ENCODE results near the gene TNIK.

The TNIK gene

GRCh38 chr3:171417813-171418212 lies 42.4 kb downstream of the TNIK start:
- DNase-seq (ENCODE audit: low spot score) = no peak

GRCh38 chr3:171417137-171417536 lies 43.1 kb downstream of the TNIK start:
- no peak for DNase-seq (ENCODE audit: low spot score)

GRCh38 chr3:171416666-171417065 lies 43.5 kb downstream of the TNIK start:
- DNase-seq (ENCODE audit: low spot score) = no peak

- DNase-seq (ENCODE audit: low spot score) = no peak
Observed at GRCh38 chr3:171416061-171416460, 44.1 kb downstream of the TNIK start.

- DNase-seq (ENCODE audit: low spot score) = no peak
Observed at GRCh38 chr3:171415070-171415469, 45.1 kb downstream of the TNIK start.

- no peak for DNase-seq (ENCODE audit: low spot score)
Observed at GRCh38 chr3:171412473-171412872, 47.7 kb downstream of the TNIK start.

GRCh38 chr3:171412054-171412453 lies 48.2 kb downstream of the TNIK start:
- no peak for DNase-seq (ENCODE audit: low spot score)

GRCh38 chr3:171410186-171410585 lies 50.0 kb downstream of the TNIK start:
- DNase-seq (ENCODE audit: low spot score) = no peak

GRCh38 chr3:171407759-171408158 lies 52.4 kb downstream of the TNIK start:
- no peak for DNase-seq (ENCODE audit: low spot score)

GRCh38 chr3:171404376-171404967 lies 55.7 kb downstream of the TNIK start:
- DNase-seq (ENCODE audit: low spot score) = no peak

- DNase-seq (ENCODE audit: low spot score) = no peak
Observed at GRCh38 chr3:171402281-171402680, 57.9 kb downstream of the TNIK start.

GRCh38 chr3:171401432-171401831 lies 58.8 kb downstream of the TNIK start:
- DNase-seq (ENCODE audit: low spot score) = no peak

GRCh38 chr3:171399842-171400241 lies 60.4 kb downstream of the TNIK start:
- DNase-seq (ENCODE audit: low spot score) = no peak

- DNase-seq (ENCODE audit: low spot score) = no peak
Observed at GRCh38 chr3:171398343-171398742, 61.9 kb downstream of the TNIK start.

GRCh38 chr3:171397089-171397488 lies 63.1 kb downstream of the TNIK start:
- DNase-seq (ENCODE audit: low spot score) = no peak

GRCh38 chr3:171396048-171396447 lies 64.2 kb downstream of the TNIK start:
- no peak for DNase-seq (ENCODE audit: low spot score)

GRCh38 chr3:171393032-171393744 lies 67.0 kb downstream of the TNIK start:
- DNase-seq (ENCODE audit: low spot score) = no peak

- DNase-seq (ENCODE audit: low spot score) = no peak
Observed at GRCh38 chr3:171391432-171391831, 68.8 kb downstream of the TNIK start.

GRCh38 chr3:171390051-171390941 lies 69.9 kb downstream of the TNIK start:
- no peak for DNase-seq (ENCODE audit: low spot score)

GRCh38 chr3:171389491-171389890 lies 70.7 kb downstream of the TNIK start:
- no peak for DNase-seq (ENCODE audit: low spot score)

GRCh38 chr3:171388527-171388926 lies 71.7 kb downstream of the TNIK start:
- no peak for DNase-seq (ENCODE audit: low spot score)

GRCh38 chr3:171387062-171387461 lies 73.1 kb downstream of the TNIK start:
- DNase-seq (ENCODE audit: low spot score) = no peak

GRCh38 chr3:171385086-171385485 lies 75.1 kb downstream of the TNIK start:
- DNase-seq (ENCODE audit: low spot score) = no peak

Data from putamen (tissue), 1 donor.